Measurements from ENCODE around the gene ALDOA. TPM values are rescaled to one million over a fixed set of nuclear protein-coding genes. Genes with fewer than 3 reads are reported as not detected.

ALDOA gene
- total RNA-seq, 1 experiment from 2014 or later = 1,165 TPM

DNA sequence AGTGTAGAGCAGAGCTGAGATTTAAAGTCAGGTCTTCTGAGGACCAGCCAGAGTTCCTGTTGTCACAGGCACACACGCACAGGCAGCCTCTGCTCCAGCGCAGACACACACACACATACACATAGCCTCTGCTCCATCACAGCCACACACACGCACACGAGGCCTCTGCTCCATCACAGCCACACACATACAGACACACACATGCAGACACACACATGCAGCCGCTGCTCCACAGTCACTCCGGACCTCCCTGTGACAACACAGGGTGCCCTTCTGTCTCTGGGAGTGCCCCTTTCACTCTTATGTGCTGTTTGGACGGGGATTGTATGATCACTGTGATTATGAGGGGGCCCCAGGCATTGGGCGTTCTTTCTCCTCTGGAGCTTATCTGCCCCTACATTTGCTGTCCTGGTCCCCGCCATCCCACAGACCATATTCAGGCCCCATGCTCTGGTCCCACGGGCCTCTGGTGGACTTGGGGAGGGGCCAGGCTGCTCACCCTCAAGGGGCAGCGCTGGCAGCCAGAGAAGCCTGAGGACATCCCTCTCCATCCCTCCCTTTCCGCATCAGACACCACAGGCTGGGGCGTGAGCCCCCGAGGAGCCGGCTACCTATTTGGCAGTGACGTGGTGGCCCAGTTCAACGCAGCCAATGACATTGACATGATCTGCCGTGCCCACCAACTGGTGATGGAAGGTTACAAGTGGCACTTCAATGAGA, 18.7 kb downstream of the ALDOA start:
- ChIA-PET POLR2A (interaction anchor here (0.5 to 2.0 kb wide), 5 partner anchors 8 to 408 kb away, joined by 3 to 9 read pairs (median 5); partner anchors contain the start of genes ALDOA, PAGR1, PPP4C and YPEL3), CTCF (interaction anchor here (0.7 kb wide), 1 partner anchor 497 kb away, joined by 4 read pairs; no protein-coding TSS in a partner anchor)
- no peaks in the 10 kb centered on the region for H3K27me3 Mint-ChIP-seq (ENCODE audit: insufficient read depth, unreplicated experiment)
- intact Hi-C loops (cut with micrococcal nuclease) = no loop called here
- no peaks in the 10 kb centered on the region for H3K9me3 Mint-ChIP-seq (ENCODE audit: unreplicated experiment)
- H3K27ac Mint-ChIP-seq (ENCODE audit: low read depth, unreplicated experiment) = no peak overlapping the region
- H3K36me3 Mint-ChIP-seq (ENCODE audit: insufficient read depth, unreplicated experiment) = peaks cover 50% of the 10 kb centered on the region
- no TSS peak for BruUV-seq (replicated peaks)
- DNase-seq (ENCODE audit: unreplicated experiment) = no peak
- no peak overlapping the region for H3K4me3 Mint-ChIP-seq (ENCODE audit: unreplicated experiment)
- TF ChIP-seq, protein P1, sequence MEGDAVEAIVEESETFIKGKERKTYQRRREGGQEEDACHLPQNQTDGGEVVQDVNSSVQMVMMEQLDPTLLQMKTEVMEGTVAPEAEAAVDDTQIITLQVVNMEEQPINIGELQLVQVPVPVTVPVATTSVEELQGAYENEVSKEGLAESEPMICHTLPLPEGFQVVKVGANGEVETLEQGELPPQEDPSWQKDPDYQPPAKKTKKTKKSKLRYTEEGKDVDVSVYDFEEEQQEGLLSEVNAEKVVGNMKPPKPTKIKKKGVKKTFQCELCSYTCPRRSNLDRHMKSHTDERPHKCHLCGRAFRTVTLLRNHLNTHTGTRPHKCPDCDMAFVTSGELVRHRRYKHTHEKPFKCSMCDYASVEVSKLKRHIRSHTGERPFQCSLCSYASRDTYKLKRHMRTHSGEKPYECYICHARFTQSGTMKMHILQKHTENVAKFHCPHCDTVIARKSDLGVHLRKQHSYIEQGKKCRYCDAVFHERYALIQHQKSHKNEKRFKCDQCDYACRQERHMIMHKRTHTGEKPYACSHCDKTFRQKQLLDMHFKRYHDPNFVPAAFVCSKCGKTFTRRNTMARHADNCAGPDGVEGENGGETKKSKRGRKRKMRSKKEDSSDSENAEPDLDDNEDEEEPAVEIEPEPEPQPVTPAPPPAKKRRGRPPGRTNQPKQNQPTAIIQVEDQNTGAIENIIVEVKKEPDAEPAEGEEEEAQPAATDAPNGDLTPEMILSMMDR (IDR thresholded peaks at IDR 0.05; ENCODE audit: unreplicated experiment) = no peak
- peaks cover 5% of the 10 kb centered on the region for H3K4me1 Mint-ChIP-seq (ENCODE audit: insufficient read depth, unreplicated experiment)

DNA sequence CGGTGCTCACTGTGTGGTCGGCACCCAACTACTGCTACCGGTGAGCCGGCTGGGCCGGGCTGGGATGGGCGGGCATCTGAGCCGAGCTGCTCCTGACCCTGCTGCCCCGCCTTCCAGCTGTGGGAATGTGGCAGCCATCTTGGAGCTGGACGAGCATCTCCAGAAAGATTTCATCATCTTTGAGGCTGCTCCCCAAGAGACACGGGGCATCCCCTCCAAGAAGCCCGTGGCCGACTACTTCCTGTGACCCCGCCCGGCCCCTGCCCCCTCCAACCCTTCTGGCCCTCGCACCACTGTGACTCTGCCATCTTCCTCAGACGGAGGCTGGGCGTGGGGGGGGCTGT, 19.2 kb downstream of the ALDOA start:
- no TSS peak for BruUV-seq (replicated peaks)
- Mint-ChIP-seq H3K36me3 (ENCODE audit: insufficient read depth, unreplicated experiment) (peaks cover 45% of the 10 kb centered on the region), H3K4me1 (ENCODE audit: insufficient read depth, unreplicated experiment) (peaks cover 5% of the 10 kb centered on the region), H3K9me3 (ENCODE audit: unreplicated experiment) (no peaks in the 10 kb centered on the region), H3K4me3 (ENCODE audit: unreplicated experiment) (no peak overlapping the region), H3K27me3 (ENCODE audit: insufficient read depth, unreplicated experiment) (no peaks in the 10 kb centered on the region), H3K27ac (ENCODE audit: low read depth, unreplicated experiment) (no peak overlapping the region)
- no peak for DNase-seq (ENCODE audit: unreplicated experiment)
- intact Hi-C loops (cut with micrococcal nuclease) = no loop called here
- TF ChIP-seq, protein P1 (IDR thresholded peaks at IDR 0.05; ENCODE audit: unreplicated experiment) = no peak
- ChIA-PET CTCF (interaction anchor here (0.7 kb wide), 1 partner anchor 497 kb away, joined by 4 read pairs; no protein-coding TSS in a partner anchor), POLR2A (interaction anchor here (0.5 to 2.0 kb wide), 5 partner anchors 9 to 408 kb away, joined by 3 to 9 read pairs (median 5); partner anchors contain the start of genes ALDOA, PAGR1, PPP4C and YPEL3)

DNA sequence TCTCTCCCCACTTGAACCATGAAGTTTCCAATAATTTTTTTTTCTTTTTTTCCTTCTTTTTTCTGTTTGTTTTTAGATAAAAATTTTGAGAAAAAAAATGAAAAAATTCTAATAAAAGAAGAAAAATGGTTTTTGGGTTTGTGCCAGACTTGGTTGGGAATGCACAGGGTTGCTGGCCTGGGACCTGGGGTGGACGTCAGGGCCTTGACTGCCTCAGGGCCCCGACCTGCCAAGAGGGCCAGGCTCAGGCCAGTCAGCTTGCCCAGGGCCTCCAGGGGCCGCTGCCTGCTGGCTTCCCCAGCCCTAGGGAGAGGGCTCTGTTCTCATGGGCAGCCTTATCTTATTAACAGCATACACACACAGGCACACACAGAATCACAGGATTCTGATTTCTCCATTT, 19.7 kb downstream of the ALDOA start:
- H3K27me3 Mint-ChIP-seq (ENCODE audit: insufficient read depth, unreplicated experiment) = no peaks in the 10 kb centered on the region
- no peak overlapping the region for H3K4me3 Mint-ChIP-seq (ENCODE audit: unreplicated experiment)
- H3K9me3 Mint-ChIP-seq (ENCODE audit: unreplicated experiment) = no peaks in the 10 kb centered on the region
- no TSS peak for BruUV-seq (replicated peaks)
- H3K27ac Mint-ChIP-seq (ENCODE audit: low read depth, unreplicated experiment) = no peak overlapping the region
- peaks cover 8% of the 10 kb centered on the region for H3K4me1 Mint-ChIP-seq (ENCODE audit: insufficient read depth, unreplicated experiment)
- DNase-seq (ENCODE audit: unreplicated experiment) = no peak
- ChIA-PET POLR2A (interaction anchor here (0.5 to 2.0 kb wide), 5 partner anchors 9 to 409 kb away, joined by 3 to 9 read pairs (median 5); partner anchors contain the start of genes ALDOA, PAGR1, PPP4C and YPEL3), CTCF (interaction anchor here (0.7 kb wide), 1 partner anchor 496 kb away, joined by 4 read pairs; no protein-coding TSS in a partner anchor)
- TF ChIP-seq, protein P1 (IDR thresholded peaks at IDR 0.05; ENCODE audit: unreplicated experiment) = no peak
- intact Hi-C loops (cut with micrococcal nuclease) = no loop called here
- peaks cover 41% of the 10 kb centered on the region for H3K36me3 Mint-ChIP-seq (ENCODE audit: insufficient read depth, unreplicated experiment)

DNA sequence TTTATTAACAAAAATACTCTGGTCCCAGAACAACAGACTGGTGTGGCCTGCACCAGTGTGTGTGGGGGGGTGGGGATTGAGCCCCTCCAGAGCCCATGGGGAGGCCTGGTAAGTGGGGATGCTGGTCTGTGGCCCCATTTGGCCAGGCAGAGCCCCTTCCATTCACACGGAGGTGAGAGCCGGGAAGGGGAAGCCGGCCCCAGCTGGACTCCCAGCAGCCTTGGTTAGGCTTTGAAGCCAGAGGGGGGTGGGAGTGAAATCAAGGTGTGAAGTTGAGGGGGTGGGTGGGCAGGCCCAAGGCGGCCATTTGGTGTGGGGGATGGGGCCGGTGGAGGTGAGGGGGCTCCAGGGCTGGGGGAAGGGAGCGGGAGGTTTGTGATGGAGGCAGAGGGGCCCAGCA, 20.3 kb downstream of the ALDOA start:
- H3K9me3 Mint-ChIP-seq (ENCODE audit: unreplicated experiment) = no peaks in the 10 kb centered on the region
- ChIA-PET CTCF (no interaction called here), POLR2A (interaction anchor here (0.6 to 2.0 kb wide), 3 partner anchors 10 to 113 kb away, joined by 4 to 9 read pairs (median 6); partner anchors contain the start of genes ALDOA and PPP4C)
- H3K27ac Mint-ChIP-seq (ENCODE audit: low read depth, unreplicated experiment) = no peak overlapping the region
- TF ChIP-seq, protein P1 (IDR thresholded peaks at IDR 0.05; ENCODE audit: unreplicated experiment) = no peak
- DNase-seq (ENCODE audit: unreplicated experiment) = no peak
- no peak overlapping the region for H3K4me3 Mint-ChIP-seq (ENCODE audit: unreplicated experiment)
- intact Hi-C loops (cut with micrococcal nuclease) = no loop called here
- peaks cover 11% of the 10 kb centered on the region for H3K4me1 Mint-ChIP-seq (ENCODE audit: insufficient read depth, unreplicated experiment)
- H3K27me3 Mint-ChIP-seq (ENCODE audit: insufficient read depth, unreplicated experiment) = no peaks in the 10 kb centered on the region
- BruUV-seq (replicated peaks) = no TSS peak
- peaks cover 39% of the 10 kb centered on the region for H3K36me3 Mint-ChIP-seq (ENCODE audit: insufficient read depth, unreplicated experiment)

Measured in MCF 10A (cell line).